GM23338 (cell line): Measurements from ENCODE around the gene ELFN2. TPM values are rescaled to one million over a fixed set of nuclear protein-coding genes. Genes with fewer than 3 reads are reported as not detected.
A peak's percentile ranks its signal among the peaks of the same experiment; 100 is the strongest.

ENCODE experiments used
- ATAC-seq: fragments of 200-7000 bp; cut with Tn5 transposase; 3 replicates; pipeline ENCODE4 v1.9.1; 2020
- DNase-seq: peaks from one replicate; pipeline ENCODE4 v3.0.0-alpha.2; 2015; ENCODE audit warnings: low spot score
- H2AFZ ChIP-seq: fragments of 200-600 bp; sonication (generic); 2 replicates; pipeline ENCODE4 v1.8.0; 2016; ENCODE audit warnings: antibody characterized with exemption, mild to moderate bottlenecking, moderate library complexity
- H3F3A ChIP-seq: fragments of 200-600 bp; sonication (generic); replicated peaks from 2 replicates; pipeline ENCODE4 v1.8.0; 2017; ENCODE audit warnings: antibody characterized with exemption, mixed run types, low read depth
- H3K27ac ChIP-seq: fragments of 200-600 bp; sonication (generic); 2 replicates; pipeline ENCODE4 v1.6.1; 2016; ENCODE audit warnings: low read depth
- H3K27me3 ChIP-seq: fragments of 200-600 bp; sonication (generic); 2 replicates; pipeline ENCODE4 v1.8.0; 2016; ENCODE audit warnings: mild to moderate bottlenecking, mixed run types, moderate library complexity; ENCODE audit not compliant: insufficient read depth
- H3K36me3 ChIP-seq: fragments of 200-600 bp; sonication (generic); 2 replicates; pipeline ENCODE4 v1.8.0; 2016; ENCODE audit warnings: mild to moderate bottlenecking; ENCODE audit not compliant: insufficient read depth
- H3K4me1 ChIP-seq: fragments of 200-600 bp; sonication (generic); 2 replicates; pipeline ENCODE4 v1.8.0; 2016; ENCODE audit warnings: mild to moderate bottlenecking, moderate library complexity; ENCODE audit not compliant: insufficient read depth
- H3K4me2 ChIP-seq: fragments of 200-600 bp; sonication (generic); 2 replicates; pipeline ENCODE4 v1.7.1; 2017; ENCODE audit warnings: mixed run types
- H3K4me3 ChIP-seq: fragments of 200-600 bp; sonication (generic); 2 replicates; pipeline ENCODE4 v1.6.1; 2016; ENCODE audit warnings: mixed run types
- H3K79me2 ChIP-seq: fragments of 200-600 bp; sonication (generic); replicated peaks from 2 replicates; pipeline ENCODE4 v1.8.0; 2017; ENCODE audit warnings: mild to moderate bottlenecking; ENCODE audit not compliant: insufficient read depth
- H3K9me2 ChIP-seq: fragments of 200-600 bp; sonication (generic); 2 replicates; pipeline ENCODE4 v1.8.0; 2017; ENCODE audit not compliant: insufficient read depth
- H4K20me1 ChIP-seq: fragments of 200-600 bp; sonication (generic); replicated peaks from 2 replicates; pipeline ENCODE4 v1.8.0; 2017; ENCODE audit warnings: mild to moderate bottlenecking; ENCODE audit not compliant: insufficient read depth
- H3K27ac Mint-ChIP-seq: 2 replicates; pipeline ENCODE4 v1.8.0; 2020; ENCODE audit warnings: inconsistent platforms, mild to moderate bottlenecking, moderate library complexity, mixed read lengths
- H3K27me3 Mint-ChIP-seq: 3 replicates; pipeline ENCODE4 v1.8.0; 2022; ENCODE audit warnings: low read depth, mild to moderate bottlenecking, moderate library complexity, mixed read lengths, inconsistent platforms; ENCODE audit not compliant: insufficient read depth, poor library complexity
- H3K36me3 Mint-ChIP-seq: 3 replicates; pipeline ENCODE4 v1.8.0; 2021; ENCODE audit warnings: low read depth, mild to moderate bottlenecking, inconsistent platforms, moderate library complexity, mixed read lengths
- H3K4me1 Mint-ChIP-seq: 3 replicates; pipeline ENCODE4 v1.8.0; 2020; ENCODE audit warnings: mild to moderate bottlenecking, inconsistent platforms, mixed read lengths
- H3K4me3 Mint-ChIP-seq: 3 replicates; pipeline ENCODE4 v1.8.0; 2021; ENCODE audit warnings: moderate library complexity, mild to moderate bottlenecking, inconsistent platforms, mixed read lengths
- H3K9me3 Mint-ChIP-seq: 3 replicates; pipeline ENCODE4 v1.8.0; 2020; ENCODE audit warnings: moderate library complexity, mild to moderate bottlenecking, inconsistent platforms, mixed read lengths
- CREB1 ChIP-seq: fragments of 250-450 bp; sonication (Bioruptor Pico); IDR thresholded peaks from 2 replicates; pipeline ENCODE4 v1.5.0; 2020; ENCODE audit warnings: low read depth, mild to moderate bottlenecking, moderate library complexity
- CTCF ChIP-seq, 2 experiments: fragments of 200-600 bp in 1 of 2; sonication (generic) in 1 of 2; conservative IDR thresholded peaks; 2 replicates each; pipeline versions ENCODE4 v1.5.1 to v1.6.1; 2016 to 2017; ENCODE audit warnings: antibody characterized with exemption in 2 of 2, low read depth in 2 of 2, mild to moderate bottlenecking in 2 of 2, moderate library complexity in 1 of 2
- EZH2 ChIP-seq: fragments of 200-600 bp; sonication (generic); IDR thresholded peaks from one replicate; pipeline ENCODE4 v1.8.0; 2017; ENCODE audit warnings: antibody characterized with exemption, mild to moderate bottlenecking, low read depth; ENCODE audit not compliant: unreplicated experiment
- EZH2phosphoT487 ChIP-seq: fragments of 200-600 bp; sonication (generic); IDR thresholded peaks from one replicate; pipeline ENCODE4 v1.8.1; 2018; ENCODE audit warnings: antibody characterized with exemption; ENCODE audit not compliant: unreplicated experiment
- STAT1 ChIP-seq: IDR thresholded peaks from one replicate; pipeline ENCODE4 v1.6.1; 2016; ENCODE audit warnings: antibody characterized with exemption; ENCODE audit not compliant: unreplicated experiment
- ZNF114 ChIP-seq: fragments of 250-450 bp; sonication (Bioruptor Pico); IDR thresholded peaks from 2 replicates; pipeline ENCODE4 v1.5.0; 2020; ENCODE audit warnings: mild to moderate bottlenecking, moderate library complexity
- polyA plus RNA-seq: library from polyadenylated mRNA; unstranded; fragments of >200 nt; fragmentation: Nextera tagmentation; extraction: Ambion mirVana; gene quantifications from 2 replicates; pipeline ENCODE4 v1.2.1, GENCODE V29; 2016
- total RNA-seq: library from RNA; depleted of rRNA; stranded (reverse); fragments of >200 nt; shearing (Covaris generic); gene quantifications from 2 replicates; pipeline ENCODE4 v1.2.3, GENCODE V29; 2014
- TF ChIP-seq, protein P1 (sequence below): fragments of 250-450 bp; sonication (Bioruptor Pico); IDR thresholded peaks from 2 replicates; pipeline ENCODE4 v1.5.0; 2020; ENCODE audit warnings: mild to moderate bottlenecking, moderate library complexity

ELFN2 gene
- total and polyA plus RNA-seq, 2 experiments from 2014 or later, result 0.18 to 0.35 TPM

- no peak for TF ChIP-seq EZH2phosphoT487
- TF ChIP-seq ZNF114 (CRISPR knock-in tag), result no peak
- TF ChIP-seq CREB1, result no peak
- no peak for TF ChIP-seq STAT1
These were observed 3.7 kb upstream of the ELFN2 start (continued) for GRCh38 chr22:37430941-37431340.

- H3K9me3 Mint-ChIP-seq, result no peaks in the 10 kb centered on the region
- H3K4me2 ChIP-seq, result no peak overlapping the region
- no peak overlapping the region for H3K27ac Mint-ChIP-seq
These were observed 1.6 kb upstream of the ELFN2 start for GRCh38 chr22:37428649-37429586.

More at GRCh38 chr22:37428649-37429586, 1.6 kb upstream of the ELFN2 start:
- no peaks in the 10 kb centered on the region; the same call in 1 of the 2 replicates for H4K20me1 ChIP-seq
- no peak overlapping the region for H2AFZ ChIP-seq
- H3F3A ChIP-seq, result peaks cover 10% of the 10 kb centered on the region
- TF ChIP-seq EZH2 (no peak), CTCF (conservative IDR thresholded peaks at IDR 0.05; ENCODE audit: low read depth in 2 of 2) (peak; percentile 72 to 85)
- TF ChIP-seq, protein P1, sequence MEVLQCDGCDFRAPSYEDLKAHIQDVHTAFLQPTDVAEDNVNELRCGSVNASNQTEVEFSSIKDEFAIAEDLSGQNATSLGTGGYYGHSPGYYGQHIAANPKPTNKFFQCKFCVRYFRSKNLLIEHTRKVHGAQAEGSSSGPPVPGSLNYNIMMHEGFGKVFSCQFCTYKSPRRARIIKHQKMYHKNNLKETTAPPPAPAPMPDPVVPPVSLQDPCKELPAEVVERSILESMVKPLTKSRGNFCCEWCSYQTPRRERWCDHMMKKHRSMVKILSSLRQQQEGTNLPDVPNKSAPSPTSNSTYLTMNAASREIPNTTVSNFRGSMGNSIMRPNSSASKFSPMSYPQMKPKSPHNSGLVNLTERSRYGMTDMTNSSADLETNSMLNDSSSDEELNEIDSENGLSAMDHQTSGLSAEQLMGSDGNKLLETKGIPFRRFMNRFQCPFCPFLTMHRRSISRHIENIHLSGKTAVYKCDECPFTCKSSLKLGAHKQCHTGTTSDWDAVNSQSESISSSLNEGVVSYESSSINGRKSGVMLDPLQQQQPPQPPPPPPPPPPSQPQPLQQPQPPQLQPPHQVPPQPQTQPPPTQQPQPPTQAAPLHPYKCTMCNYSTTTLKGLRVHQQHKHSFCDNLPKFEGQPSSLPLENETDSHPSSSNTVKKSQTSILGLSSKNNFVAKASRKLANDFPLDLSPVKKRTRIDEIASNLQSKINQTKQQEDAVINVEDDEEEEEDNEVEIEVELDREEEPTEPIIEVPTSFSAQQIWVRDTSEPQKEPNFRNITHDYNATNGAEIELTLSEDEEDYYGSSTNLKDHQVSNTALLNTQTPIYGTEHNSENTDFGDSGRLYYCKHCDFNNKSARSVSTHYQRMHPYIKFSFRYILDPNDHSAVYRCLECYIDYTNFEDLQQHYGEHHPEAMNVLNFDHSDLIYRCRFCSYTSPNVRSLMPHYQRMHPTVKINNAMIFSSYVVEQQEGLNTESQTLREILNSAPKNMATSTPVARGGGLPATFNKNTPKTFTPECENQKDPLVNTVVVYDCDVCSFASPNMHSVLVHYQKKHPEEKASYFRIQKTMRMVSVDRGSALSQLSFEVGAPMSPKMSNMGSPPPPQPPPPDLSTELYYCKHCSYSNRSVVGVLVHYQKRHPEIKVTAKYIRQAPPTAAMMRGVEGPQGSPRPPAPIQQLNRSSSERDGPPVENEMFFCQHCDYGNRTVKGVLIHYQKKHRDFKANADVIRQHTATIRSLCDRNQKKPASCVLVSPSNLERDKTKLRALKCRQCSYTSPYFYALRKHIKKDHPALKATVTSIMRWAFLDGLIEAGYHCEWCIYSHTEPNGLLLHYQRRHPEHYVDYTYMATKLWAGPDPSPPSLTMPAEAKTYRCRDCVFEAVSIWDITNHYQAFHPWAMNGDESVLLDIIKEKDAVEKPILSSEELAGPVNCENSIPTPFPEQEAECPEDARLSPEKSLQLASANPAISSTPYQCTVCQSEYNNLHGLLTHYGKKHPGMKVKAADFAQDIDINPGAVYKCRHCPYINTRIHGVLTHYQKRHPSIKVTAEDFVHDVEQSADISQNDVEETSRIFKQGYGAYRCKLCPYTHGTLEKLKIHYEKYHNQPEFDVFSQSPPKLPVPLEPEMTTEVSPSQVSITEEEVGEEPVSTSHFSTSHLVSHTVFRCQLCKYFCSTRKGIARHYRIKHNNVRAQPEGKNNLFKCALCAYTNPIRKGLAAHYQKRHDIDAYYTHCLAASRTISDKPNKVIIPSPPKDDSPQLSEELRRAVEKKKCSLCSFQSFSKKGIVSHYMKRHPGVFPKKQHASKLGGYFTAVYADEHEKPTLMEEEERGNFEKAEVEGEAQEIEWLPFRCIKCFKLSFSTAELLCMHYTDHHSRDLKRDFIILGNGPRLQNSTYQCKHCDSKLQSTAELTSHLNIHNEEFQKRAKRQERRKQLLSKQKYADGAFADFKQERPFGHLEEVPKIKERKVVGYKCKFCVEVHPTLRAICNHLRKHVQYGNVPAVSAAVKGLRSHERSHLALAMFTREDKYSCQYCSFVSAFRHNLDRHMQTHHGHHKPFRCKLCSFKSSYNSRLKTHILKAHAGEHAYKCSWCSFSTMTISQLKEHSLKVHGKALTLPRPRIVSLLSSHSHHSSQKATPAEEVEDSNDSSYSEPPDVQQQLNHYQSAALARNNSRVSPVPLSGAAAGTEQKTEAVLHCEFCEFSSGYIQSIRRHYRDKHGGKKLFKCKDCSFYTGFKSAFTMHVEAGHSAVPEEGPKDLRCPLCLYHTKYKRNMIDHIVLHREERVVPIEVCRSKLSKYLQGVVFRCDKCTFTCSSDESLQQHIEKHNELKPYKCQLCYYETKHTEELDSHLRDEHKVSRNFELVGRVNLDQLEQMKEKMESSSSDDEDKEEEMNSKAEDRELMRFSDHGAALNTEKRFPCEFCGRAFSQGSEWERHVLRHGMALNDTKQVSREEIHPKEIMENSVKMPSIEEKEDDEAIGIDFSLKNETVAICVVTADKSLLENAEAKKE (CRISPR knock-in tag), result no peak
- no peaks in the 10 kb centered on the region for H3K9me2 ChIP-seq
- no peak overlapping the region for H3K4me3 ChIP-seq
- ATAC-seq, result peak; percentile 64
- H3K27me3 ChIP-seq, result peaks cover 47% of the 10 kb centered on the region
- Mint-ChIP-seq H3K4me3 (peak overlapping the region; percentile 44; the same call in 2 of the 3 replicates), H3K27me3 (peaks cover 46% of the 10 kb centered on the region), H3K4me1 (peaks cover 13% of the 10 kb centered on the region), H3K36me3 (no peaks in the 10 kb centered on the region)
- peak; percentile 92 for DNase-seq
- H3K4me1 ChIP-seq, result peaks cover 4% of the 10 kb centered on the region; the same call in 1 of the 2 replicates
- no peaks in the 10 kb centered on the region for H3K36me3 ChIP-seq
- no peaks in the 10 kb centered on the region for H3K79me2 ChIP-seq
- no peak overlapping the region for H3K27ac ChIP-seq
